ENCODE data around the gene CFAP61. TPM values are rescaled to one million over a fixed set of nuclear protein-coding genes. Genes with fewer than 3 reads are reported as not detected.
A peak's percentile ranks its signal among the peaks of the same experiment; 100 is the strongest.

Gene CFAP61
- total RNA-seq, 2 donors from 2014 or later = 0.27 TPM; not detected in 1

- Histone ChIP-seq H3K36me3 (no peaks in the 10 kb centered on the region), H3K9me3 (no peaks in the 10 kb centered on the region), H3K4me1 (ENCODE audit: control insufficient read depth in 1 of 2, low read depth in 2 of 2) (peaks cover 7 to 28% of the 10 kb centered on the region in 2 donors), H3K27ac (peak overlapping the region; percentile 81 to 83), H3K27me3 (replicated peaks; ENCODE audit: insufficient read depth) (no peaks in the 10 kb centered on the region), H3K4me3 (no peak overlapping the region)
- TF ChIP-seq, protein P1, sequence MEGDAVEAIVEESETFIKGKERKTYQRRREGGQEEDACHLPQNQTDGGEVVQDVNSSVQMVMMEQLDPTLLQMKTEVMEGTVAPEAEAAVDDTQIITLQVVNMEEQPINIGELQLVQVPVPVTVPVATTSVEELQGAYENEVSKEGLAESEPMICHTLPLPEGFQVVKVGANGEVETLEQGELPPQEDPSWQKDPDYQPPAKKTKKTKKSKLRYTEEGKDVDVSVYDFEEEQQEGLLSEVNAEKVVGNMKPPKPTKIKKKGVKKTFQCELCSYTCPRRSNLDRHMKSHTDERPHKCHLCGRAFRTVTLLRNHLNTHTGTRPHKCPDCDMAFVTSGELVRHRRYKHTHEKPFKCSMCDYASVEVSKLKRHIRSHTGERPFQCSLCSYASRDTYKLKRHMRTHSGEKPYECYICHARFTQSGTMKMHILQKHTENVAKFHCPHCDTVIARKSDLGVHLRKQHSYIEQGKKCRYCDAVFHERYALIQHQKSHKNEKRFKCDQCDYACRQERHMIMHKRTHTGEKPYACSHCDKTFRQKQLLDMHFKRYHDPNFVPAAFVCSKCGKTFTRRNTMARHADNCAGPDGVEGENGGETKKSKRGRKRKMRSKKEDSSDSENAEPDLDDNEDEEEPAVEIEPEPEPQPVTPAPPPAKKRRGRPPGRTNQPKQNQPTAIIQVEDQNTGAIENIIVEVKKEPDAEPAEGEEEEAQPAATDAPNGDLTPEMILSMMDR (IDR thresholded peaks at IDR 0.05) = peak; percentile 56
- DNase-seq (ENCODE audit: low spot score) (no peak), ATAC-seq (ENCODE audit: insufficient number of reproducible peaks, low FRiP score, low read depth) (no peak)
Measured at GRCh38 chr20:20083807-20084206, 31.5 kb downstream of the CFAP61 start.

- no peak for DNase-seq (ENCODE audit: low spot score)
- Histone ChIP-seq H3K9me3 (no peaks in the 10 kb centered on the region), H3K36me3 (no peaks in the 10 kb centered on the region), H3K27ac (peak overlapping the region; percentile 81 to 83), H3K4me3 (no peak overlapping the region), H3K4me1 (ENCODE audit: control insufficient read depth in 1 of 2, low read depth in 2 of 2) (peaks cover 7 to 33% of the 10 kb centered on the region in 2 donors), H3K27me3 (replicated peaks; ENCODE audit: insufficient read depth) (no peaks in the 10 kb centered on the region)
- no peak for ATAC-seq (ENCODE audit: insufficient number of reproducible peaks, low FRiP score, low read depth)
- TF ChIP-seq, protein P1 (IDR thresholded peaks at IDR 0.05) = no peak
Measured at GRCh38 chr20:20084296-20084752, 32.0 kb downstream of the CFAP61 start.

GRCh38 chr20:20085071-20085470 is 32.7 kb downstream of the CFAP61 start:
- peak; percentile 45 for DNase-seq (ENCODE audit: low spot score)
- no peaks in the 10 kb centered on the region for H3K9me3 ChIP-seq
- TF ChIP-seq, protein P1 (IDR thresholded peaks at IDR 0.05) = no peak

DNA sequence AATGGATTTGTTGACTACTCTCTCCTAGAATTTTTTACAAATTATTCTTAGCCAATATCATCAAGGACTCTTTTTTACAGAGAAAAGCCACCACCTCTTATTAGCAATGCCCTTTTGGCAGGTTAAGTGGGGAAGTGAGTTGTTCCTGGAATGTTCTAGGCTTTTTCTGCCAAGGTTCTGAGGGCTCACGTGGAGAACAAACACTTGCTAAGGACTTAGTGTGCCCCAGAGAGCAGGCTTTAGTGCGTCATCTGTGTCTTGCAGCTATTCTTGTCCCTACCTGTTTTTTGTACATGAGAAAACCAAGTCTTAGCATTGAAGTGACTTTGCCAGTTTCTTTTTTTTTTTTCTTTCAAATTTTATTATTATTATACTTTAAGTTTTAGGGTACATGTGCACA is 33.5 kb downstream of the CFAP61 start:
- peaks cover 7 to 34% of the 10 kb centered on the region in 2 donors for H3K4me1 ChIP-seq (ENCODE audit: control insufficient read depth in 1 of 2, low read depth in 2 of 2)
- ATAC-seq (ENCODE audit: insufficient number of reproducible peaks, low FRiP score, low read depth) (peak; percentile 81), DNase-seq (ENCODE audit: low spot score) (peak; percentile 46)
- no peaks in the 10 kb centered on the region for H3K36me3 ChIP-seq
- H3K4me3 ChIP-seq = no peak overlapping the region
- H3K27me3 ChIP-seq (replicated peaks; ENCODE audit: insufficient read depth) = no peaks in the 10 kb centered on the region
- TF ChIP-seq, protein P1 (IDR thresholded peaks at IDR 0.05) = no peak
- H3K27ac ChIP-seq = peak overlapping the region; percentile 81 to 83
- no peaks in the 10 kb centered on the region for H3K9me3 ChIP-seq

More at GRCh38 chr20:20085071-20085470, 32.7 kb downstream of the CFAP61 start:
- Histone ChIP-seq H3K4me3 (no peak overlapping the region), H3K27me3 (replicated peaks; ENCODE audit: insufficient read depth) (no peaks in the 10 kb centered on the region), H3K4me1 (ENCODE audit: control insufficient read depth in 1 of 2, low read depth in 2 of 2) (peaks cover 7 to 34% of the 10 kb centered on the region in 2 donors), H3K27ac (peak overlapping the region; percentile 81 to 83), H3K36me3 (no peaks in the 10 kb centered on the region)
- ATAC-seq (ENCODE audit: insufficient number of reproducible peaks, low FRiP score, low read depth) = peak; percentile 90

- TF ChIP-seq, protein P1 (IDR thresholded peaks at IDR 0.05) = no peak
- Histone ChIP-seq H3K4me3 (no peak overlapping the region), H3K4me1 (ENCODE audit: control insufficient read depth in 1 of 2, low read depth in 2 of 2) (peaks cover 7 to 32% of the 10 kb centered on the region in 2 donors), H3K9me3 (no peaks in the 10 kb centered on the region), H3K36me3 (no peaks in the 10 kb centered on the region), H3K27me3 (replicated peaks; ENCODE audit: insufficient read depth) (no peaks in the 10 kb centered on the region), H3K27ac (peak overlapping the region in 1 of 2 donors; percentile 26)
- no peak for ATAC-seq (ENCODE audit: insufficient number of reproducible peaks, low FRiP score, low read depth)
- DNase-seq (ENCODE audit: low spot score) = no peak
Measured at GRCh38 chr20:20089018-20089417, 36.7 kb downstream of the CFAP61 start.
